H1 (cell line): Measurements from ENCODE around the gene SNAI1. TPM values are rescaled to one million over a fixed set of nuclear protein-coding genes. Genes with fewer than 3 reads are reported as not detected.

Experiments used
- CTCF ChIA-PET: fragments of 300-600 bp; sonication (Branson Sonifier 250); formaldehyde crosslinking; loops from one replicate; lab custom pipeline; 2021; ENCODE audit not compliant: partially characterized antibody; lab: Charles Lee
- POLR2A ChIA-PET: fragments of 300-600 bp; sonication (Branson Sonifier 250); formaldehyde crosslinking; loops from one replicate; lab custom pipeline; 2021; ENCODE audit warnings: inconsistent platforms; ENCODE audit not compliant: partially characterized antibody; lab: Charles Lee
- DNase-seq, 2 experiments: peaks; one replicate each; pipeline versions ENCODE4 v3.0.0 to v3.0.0-alpha.2; 2010 to 2022; ENCODE audit warnings: low spot score in 2 of 2, low read depth in 1 of 2, mixed read lengths in 1 of 2
- FAIRE-seq: peaks from 2 replicates; lab custom pipeline; 2011; peaks lifted over from hg19 to GRCh38; lab: Jason Lieb, UNC
- H2AFZ ChIP-seq: 2 replicates; pipeline ENCODE4 v1.8.1; 2012; ENCODE audit warnings: low read length, inconsistent platforms
- H2AK5ac ChIP-seq: 2 replicates; pipeline ENCODE4 v1.6.1; 2013; ENCODE audit warnings: low read depth, low read length
- H2BK120ac ChIP-seq: replicated peaks from 2 replicates; pipeline ENCODE3; 2013; ENCODE audit warnings: low read depth, low read length, inconsistent platforms
- H2BK12ac ChIP-seq: 2 replicates; pipeline ENCODE4 v1.6.1; 2013; ENCODE audit warnings: low read depth, low read length
- H2BK15ac ChIP-seq: 2 replicates; pipeline ENCODE4 v1.6.1; 2013; ENCODE audit warnings: low read length
- H2BK20ac ChIP-seq: 2 replicates; pipeline ENCODE4 v1.6.1; 2013; ENCODE audit warnings: low read length
- H2BK5ac ChIP-seq: 2 replicates; pipeline ENCODE4 v1.6.1; 2013; ENCODE audit warnings: low read depth, low read length
- H3K14ac ChIP-seq: 2 replicates; pipeline ENCODE4 v1.6.1; 2013; ENCODE audit warnings: inconsistent platforms; ENCODE audit not compliant: insufficient read length
- H3K18ac ChIP-seq: 2 replicates; pipeline ENCODE4 v1.6.1; 2013; ENCODE audit warnings: low read length; ENCODE audit errors: extremely low read depth
- H3K23ac ChIP-seq: 2 replicates; pipeline ENCODE4 v1.6.1; 2013; ENCODE audit warnings: inconsistent platforms; ENCODE audit not compliant: insufficient read length
- H3K23me2 ChIP-seq: 2 replicates; pipeline ENCODE4 v1.6.1; 2013; ENCODE audit warnings: low read depth, low read length
- H3K27ac ChIP-seq: 2 replicates; pipeline ENCODE4 v1.6.1; 2011; ENCODE audit warnings: low read depth, low read length, inconsistent platforms
- H3K27me3 ChIP-seq, 4 experiments: replicated peaks in 1 of 4; 1 replicate in 1 of 4; 2 replicates in 3 of 4; pipeline versions ENCODE4 v1.6.1 to v1.8.1; 2011 to 2013; ENCODE audit warnings: low read length in 3 of 4, mild to moderate bottlenecking in 3 of 4, inconsistent platforms in 2 of 4, mixed read lengths in 2 of 4, moderate library complexity in 1 of 4; ENCODE audit not compliant: control insufficient read depth in 3 of 4, insufficient read depth in 3 of 4; ENCODE audit errors: extremely low read depth in 1 of 4
- H3K36me3 ChIP-seq, 4 experiments: 2 replicates each; pipeline versions ENCODE4 v1.6.1 to v1.8.1; 2011 to 2013; ENCODE audit warnings: mild to moderate bottlenecking in 4 of 4, low read length in 3 of 4, moderate library complexity in 2 of 4, control low read depth in 1 of 4, inconsistent platforms in 1 of 4; ENCODE audit not compliant: insufficient read depth in 4 of 4, control insufficient read depth in 2 of 4
- H3K4ac ChIP-seq: replicated peaks from 2 replicates; pipeline ENCODE3; 2013; ENCODE audit warnings: low read length, low read depth, mixed read lengths, inconsistent platforms; ENCODE audit not compliant: insufficient read length
- H3K4me1 ChIP-seq, 4 experiments: replicated peaks in 1 of 4; 1 replicate in 1 of 4; 2 replicates in 3 of 4; pipeline versions ENCODE4 v1.6.1 to v1.8.1; 2011 to 2013; ENCODE audit warnings: low read length in 3 of 4, inconsistent platforms in 2 of 4, mixed read lengths in 1 of 4; ENCODE audit not compliant: insufficient read depth in 4 of 4, control insufficient read depth in 3 of 4
- H3K4me2 ChIP-seq, 2 experiments: 2 replicates each; pipeline versions ENCODE4 v1.6.1 to v1.8.1; 2011 to 2013; ENCODE audit warnings: low read depth in 2 of 2, low read length in 2 of 2, control low read depth in 1 of 2, inconsistent platforms in 1 of 2, mild to moderate bottlenecking in 1 of 2; ENCODE audit not compliant: insufficient read depth in 1 of 2
- H3K4me3 ChIP-seq, 4 experiments: fragments of 200-600, 300-600 bp in 1 of 4; sonication (generic), shearing (Covaris generic), sonication (Bioruptor Twin) in 1 of 4; 2 replicates each; pipeline versions ENCODE4 v1.5.1 to v1.8.1; 2011 to 2016; ENCODE audit warnings: low read length in 4 of 4, low read depth in 3 of 4, control low read depth in 2 of 4, inconsistent platforms in 2 of 4, mild to moderate bottlenecking in 2 of 4, mixed read lengths in 1 of 4, moderate library complexity in 1 of 4; ENCODE audit not compliant: insufficient read depth in 2 of 4; ENCODE audit errors: extremely low read depth in 1 of 4
- H3K56ac ChIP-seq: replicated peaks from 2 replicates; pipeline ENCODE3; 2013; ENCODE audit warnings: low read depth, mild to moderate bottlenecking, mixed read lengths, low read length, inconsistent platforms; ENCODE audit not compliant: insufficient read length
- H3K79me1 ChIP-seq: 2 replicates; pipeline ENCODE4 v1.6.1; 2013; ENCODE audit warnings: low read depth, low read length, control low read depth
- H3K79me2 ChIP-seq, 2 experiments: 2 replicates each; pipeline versions ENCODE4 v1.6.1 to v1.8.1; 2012 to 2013; ENCODE audit warnings: low read length in 2 of 2, mild to moderate bottlenecking in 2 of 2, inconsistent platforms in 1 of 2; ENCODE audit not compliant: insufficient read depth in 2 of 2, control insufficient read depth in 1 of 2
- H3K9ac ChIP-seq, 4 experiments: replicated peaks in 1 of 4; 1 replicate in 1 of 4; 2 replicates in 3 of 4; pipeline versions ENCODE4 v1.6.1 to v1.8.1; 2011 to 2013; ENCODE audit warnings: low read depth in 3 of 4, low read length in 3 of 4, control low read depth in 2 of 4, mild to moderate bottlenecking in 2 of 4, moderate library complexity in 2 of 4, inconsistent platforms in 1 of 4; ENCODE audit errors: extremely low read depth in 1 of 4
- H3K9me3 ChIP-seq, 2 experiments: 2 replicates each; pipeline versions ENCODE4 v1.6.1 to v1.8.1; 2012 to 2013; ENCODE audit warnings: mild to moderate bottlenecking in 2 of 2, moderate library complexity in 2 of 2, control low read depth in 1 of 2, inconsistent platforms in 1 of 2, low read depth in 1 of 2, low read length in 1 of 2, mixed read lengths in 1 of 2; ENCODE audit not compliant: insufficient read depth in 2 of 2
- H4K20me1 ChIP-seq, 2 experiments: replicated peaks in 1 of 2; 2 replicates each; pipeline versions ENCODE3 to v1.8.1; 2011 to 2013; ENCODE audit warnings: inconsistent platforms in 2 of 2, low read length in 2 of 2, mild to moderate bottlenecking in 1 of 2; ENCODE audit not compliant: insufficient read depth in 2 of 2, control insufficient read depth in 1 of 2
- H4K5ac ChIP-seq: 2 replicates; pipeline ENCODE4 v1.6.1; 2013; ENCODE audit warnings: low read length, low read depth, mixed read lengths, inconsistent platforms; ENCODE audit not compliant: insufficient read length
- H4K8ac ChIP-seq: 2 replicates; pipeline ENCODE4 v1.8.0; 2013; ENCODE audit warnings: mild to moderate bottlenecking, moderate library complexity, low read length, inconsistent platforms; ENCODE audit not compliant: insufficient read depth; ENCODE audit errors: extremely low read depth
- H4K91ac ChIP-seq: replicated peaks from 2 replicates; pipeline ENCODE3; 2013; ENCODE audit warnings: low read length, mixed read lengths, inconsistent platforms; ENCODE audit not compliant: insufficient read length
- BCL11A ChIP-seq, 2 experiments: IDR thresholded peaks; one replicate each; pipeline ENCODE4 v1.6.1; 2011; ENCODE audit warnings: low read depth in 2 of 2, low read length in 2 of 2, mild to moderate bottlenecking in 2 of 2
- CTBP2 ChIP-seq: IDR thresholded peaks from 2 replicates; pipeline ENCODE4 v1.7.0; 2011; ENCODE audit warnings: borderline replicate concordance, mild to moderate bottlenecking, moderate library complexity, mixed read lengths, low read length; ENCODE audit not compliant: insufficient read depth, insufficient read length
- EP300 ChIP-seq, 2 experiments: IDR thresholded peaks; 1 replicate in 1 of 2; 2 replicates in 1 of 2; pipeline ENCODE4 v1.6.1; 2011 to 2012; ENCODE audit warnings: low read depth in 2 of 2, low read length in 2 of 2, mild to moderate bottlenecking in 2 of 2, borderline replicate concordance in 1 of 2, inconsistent platforms in 1 of 2, moderate library complexity in 1 of 2
- MAFK ChIP-seq: IDR thresholded peaks from 2 replicates; pipeline ENCODE4 v1.6.1; 2012; ENCODE audit warnings: low read depth, mild to moderate bottlenecking, improper control_type of control experiment, low read length
- NANOG ChIP-seq: IDR thresholded peaks from 2 replicates; pipeline ENCODE4 v1.6.1; 2011; ENCODE audit warnings: low read length, low read depth, mild to moderate bottlenecking, inconsistent platforms; ENCODE audit not compliant: insufficient read depth, poor library complexity, severe bottlenecking
- NRF1 ChIP-seq: IDR thresholded peaks from 2 replicates; pipeline ENCODE4 v1.6.1; 2011; ENCODE audit warnings: mild to moderate bottlenecking, low read depth, low read length, improper control_type of control experiment
- POLR2AphosphoS5 ChIP-seq: IDR thresholded peaks from 2 replicates; pipeline ENCODE4 v1.6.1; 2011; ENCODE audit warnings: low read depth, low read length
- POU5F1 ChIP-seq: IDR thresholded peaks from 2 replicates; pipeline ENCODE4 v1.6.1; 2011; ENCODE audit warnings: low read depth, mild to moderate bottlenecking, low read length, moderate library complexity
- SIX5 ChIP-seq: IDR thresholded peaks from 2 replicates; pipeline ENCODE4 v1.6.1; 2011; ENCODE audit warnings: mild to moderate bottlenecking, low read depth, low read length
- SRF ChIP-seq: IDR thresholded peaks from 2 replicates; pipeline ENCODE4 v1.6.1; 2011; ENCODE audit warnings: mild to moderate bottlenecking, low read depth, low read length, moderate library complexity
- WGBS, 2 experiments: shearing (Covaris generic) in 1 of 2; methylation state at CpG; one replicate each; pipeline versions ENCODE4 v1.1.6 to v1.1.7; 2013 to 2015; ENCODE audit warnings: low lambda C conversion rate in 2 of 2, mixed read lengths in 2 of 2, inconsistent platforms in 1 of 2, low coverage in 1 of 2, missing lambda C conversion rate in 1 of 2; ENCODE audit not compliant: insufficient replicate concordance in 2 of 2, insufficient coverage in 1 of 2, insufficient read length in 1 of 2; ENCODE audit errors: extremely low coverage in 1 of 2, missing lambda C conversion rate in 1 of 2; 5-methylcytosine and 5-hydroxymethylcytosine counted together
- polyA plus RNA-seq, 7 experiments: library from polyadenylated mRNA; depleted of rRNA in 3 of 7; stranded (reverse) in 5 of 7; unstranded in 2 of 7; fragments of >200 nt in 5 of 7; fragments of 200-250 nt in 2 of 7; gene quantifications; 1 replicate in 5 of 7; 2 replicates in 1 of 7; 4 replicates in 1 of 7; pipeline versions ENCODE4 v1.2.1 to v1.2.3, GENCODE V29; 2011 to 2013; ENCODE audit warnings: missing spikeins in 2 of 7, mixed read lengths in 2 of 7
- total RNA-seq: library from RNA; stranded (reverse); fragmentation: NEBNext Ultra II Directional; extraction: Animal tissue kit (Norgen Biotek cat#: 25700); gene quantifications from 2 replicates; pipeline ENCODE4 v1.2.1, GENCODE V29; 2021

SNAI1 gene
- total and polyA plus RNA-seq, 2 of the 8 experiments (the other 6 are each of a cell fraction or from before 2014, with no cell fraction given) = 6.5 to 8.0 TPM

DNA sequence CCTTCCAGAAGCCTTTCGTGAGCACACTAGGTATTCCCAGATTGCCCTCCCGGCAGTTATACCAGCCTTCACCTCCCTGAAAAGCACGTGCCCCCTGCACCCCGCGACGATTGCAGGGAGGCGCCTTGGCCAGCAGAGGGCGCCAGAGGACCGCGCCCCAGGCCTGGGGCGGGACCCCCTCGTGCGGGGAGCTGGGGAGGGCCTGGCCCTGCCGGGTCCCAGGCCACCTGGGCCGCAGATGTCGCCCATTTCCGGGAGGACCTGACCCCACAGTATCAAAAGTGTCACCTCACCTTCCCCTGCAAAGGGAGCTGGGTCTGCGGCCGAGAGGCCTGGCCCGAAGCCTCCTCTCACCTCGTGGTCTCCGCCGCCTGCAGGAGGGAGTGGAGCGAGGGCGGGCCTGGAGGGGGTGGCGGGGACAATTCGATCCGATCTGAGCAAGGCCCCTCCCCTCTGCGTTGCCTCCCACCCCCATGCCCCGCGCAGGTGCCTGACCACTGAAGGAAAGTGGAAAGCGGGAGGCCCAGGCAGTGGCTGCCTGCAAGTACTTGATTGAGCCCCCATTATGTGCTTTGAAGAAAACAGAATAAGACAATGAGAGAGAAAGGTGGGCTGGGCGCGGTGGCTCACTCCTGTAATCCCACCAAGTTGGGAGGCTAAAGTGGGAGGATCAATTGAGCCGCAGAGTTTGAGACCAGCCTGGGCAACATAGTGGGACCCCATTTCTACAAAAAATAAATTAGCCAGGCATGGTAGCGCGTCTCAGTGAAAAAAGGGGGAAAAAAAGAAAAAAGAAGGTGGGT lies 3.5 kb upstream of the SNAI1 start:
- Histone ChIP-seq H3K27ac (no peak overlapping the region), H3K9me3 (no peaks in the 10 kb centered on the region), H3K56ac (peak overlapping the region; percentile 56), H3K18ac (peak overlapping the region; percentile 99), H4K5ac (peak overlapping the region; percentile 67), H3K14ac (no peak overlapping the region), H3K4ac (peak overlapping the region; percentile 87), H3K23ac (no peak overlapping the region), H2BK120ac (no peak overlapping the region), H3K4me2 (peak overlapping the region; percentile 4 to 74; a peak in 3 of 4 replicates), H3K23me2 (peaks cover 12% of the 10 kb centered on the region), H4K20me1 (no peaks in the 10 kb centered on the region), H2AFZ (0 out of 2 replicates have a peak overlapping the region, but pooled peaks have one; percentile 86), H3K9ac (peak overlapping the region in 1 of 4 experiments; percentile 56; a peak in 2 of 7 replicates), H3K79me2 (no peaks in the 10 kb centered on the region), H2BK20ac (no peak overlapping the region), H4K91ac (peak overlapping the region; percentile 93), H3K4me3 (peak overlapping the region; percentile 12 to 55 (median 48); a peak in 7 of 8 replicates), H2BK15ac (no peak overlapping the region; the same call in 1 of the 2 replicates), H3K79me1 (no peaks in the 10 kb centered on the region), H2BK5ac (peak overlapping the region; percentile 66; the same call in 1 of the 2 replicates), H3K27me3 (peaks cover 0 to 17% (median 15%) of the 10 kb centered on the region in 4 experiments; a peak in 6 of 7 replicates), H2BK12ac (no peak overlapping the region), H3K4me1 (peaks cover 2 to 22% (median 14%) of the 10 kb centered on the region in 4 experiments), H3K36me3 (peaks cover 0 to 2% (median 0%) of the 10 kb centered on the region in 4 experiments; a peak in 1 of 8 replicates), H4K8ac (peak overlapping the region; percentile 84; the same call in 1 of the 2 replicates), H2AK5ac (no peak overlapping the region)
- peak in 1 of 2 experiments; percentile 92 for DNase-seq
- POLR2A ChIA-PET = interaction anchor here (0.6 to 15.6 kb wide), 11 partner anchors 9 to 145 kb away, joined by 3 to 287 read pairs (median 3); no protein-coding TSS in a partner anchor
- WGBS, 2 experiments = 17% methylated on average over 27 of the region's 37 CpGs; no CpG with 5 or more reads in 1 of the 2 experiments
- CTCF ChIA-PET = interaction anchor here (0.6 to 21.7 kb wide), 51 partner anchors 8 to 824 kb away, joined by 3 to 514 read pairs (median 4); partner anchors contain the start of genes PEDS1 and UBE2V1
- FAIRE-seq = no peak
- TF ChIP-seq NRF1 (no peak), BCL11A (IDR thresholded peaks at IDR 0.05; ENCODE audit: low read depth in 2 of 2, low read length in 2 of 2) (no peak), POU5F1 (no peak), SIX5 (no peak), POLR2AphosphoS5 (peak; percentile 37; the same call in 1 of the 2 replicates), SRF (no peak), CTBP2 (no peak), EP300 (IDR thresholded peaks at IDR 0.05; ENCODE audit: borderline replicate concordance in 1 of 2, low read depth in 2 of 2, low read length in 2 of 2) (no peak), NANOG (no peak), MAFK (no peak)
